IPS DF 4.7 (cell line): ENCODE data around the gene ECT2.
A peak's percentile ranks its signal among the peaks of the same experiment; 100 is the strongest.
"Not testable (repeated sequence)": the region's sequence is repeated elsewhere in the genome, so short reads cannot be mapped to it uniquely, and the experiment has no call there.

ENCODE experiments used
- DNase-seq: peaks from one replicate; pipeline ENCODE4 v3.0.0-alpha.2; 2013; ENCODE audit warnings: low spot score; ENCODE audit errors: extremely low read depth

Gene ECT2

GRCh38 chr3:172808969-172809546 is 58.5 kb downstream of the ECT2 start:
- DNase-seq = no peak

DNA sequence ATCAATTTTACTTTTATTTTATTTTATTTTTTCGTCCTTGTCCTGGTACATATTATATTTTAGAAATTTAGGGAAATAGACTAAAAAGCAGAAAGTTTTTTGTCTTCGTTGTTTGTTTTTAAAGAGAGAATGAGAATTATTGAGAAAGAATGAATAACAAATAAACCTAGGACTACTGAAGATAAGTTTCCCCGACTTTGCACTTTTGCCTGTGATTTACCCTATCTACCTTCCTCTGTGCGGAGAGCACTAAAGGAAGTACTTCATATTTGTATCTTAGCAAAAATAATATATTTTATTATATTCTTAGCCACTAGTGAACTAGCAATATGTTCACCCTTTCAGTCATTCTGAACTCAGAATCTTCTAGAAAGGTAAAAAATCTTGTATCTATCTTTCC is 60.6 kb downstream of the ECT2 start:
- no peak for DNase-seq

GRCh38 chr3:172813462-172813861 is 62.9 kb downstream of the ECT2 start:
- DNase-seq = no peak

DNA sequence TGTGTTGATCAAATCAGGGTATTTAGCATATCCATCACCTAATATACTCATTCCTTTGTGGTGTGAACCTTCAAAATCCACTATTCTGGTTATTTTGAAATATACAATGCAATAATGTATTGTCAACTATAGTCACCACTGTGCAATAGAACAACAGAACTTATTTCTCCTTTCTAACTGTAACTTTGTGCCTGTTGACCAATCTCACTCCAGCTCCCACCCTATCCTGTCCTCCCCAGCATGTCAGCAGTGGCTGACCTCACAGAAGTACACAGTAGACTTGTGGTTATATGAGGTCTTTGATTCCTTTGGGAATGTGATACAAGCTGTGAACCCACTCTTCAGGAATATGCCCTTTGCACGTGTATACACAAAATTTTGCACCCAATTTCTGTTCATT is 64.2 kb downstream of the ECT2 start:
- DNase-seq = no peak

GRCh38 chr3:172815857-172816256 is 65.3 kb downstream of the ECT2 start:
- DNase-seq = no peak

- no peak for DNase-seq
Measured at GRCh38 chr3:172816281-172816680, 65.8 kb downstream of the ECT2 start.

DNA sequence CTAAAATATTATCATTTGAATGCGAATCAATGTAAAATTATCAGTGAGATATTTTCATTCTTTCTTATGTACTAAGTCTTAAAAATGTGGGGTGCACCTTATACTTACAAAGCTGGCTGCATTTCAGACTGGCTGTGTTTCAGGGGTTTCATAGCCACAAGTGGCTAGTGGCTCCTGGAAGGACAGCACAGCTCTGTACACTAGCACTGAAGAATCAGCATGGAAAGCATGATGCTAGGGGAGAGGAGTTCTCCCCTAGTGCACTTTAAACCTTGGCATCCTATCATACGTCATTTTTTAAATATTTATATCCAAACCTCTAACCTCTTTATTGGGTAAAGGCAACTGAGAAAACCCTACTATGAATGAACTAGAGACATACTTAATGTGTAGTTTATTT is 66.4 kb downstream of the ECT2 start:
- no peak for DNase-seq

DNA sequence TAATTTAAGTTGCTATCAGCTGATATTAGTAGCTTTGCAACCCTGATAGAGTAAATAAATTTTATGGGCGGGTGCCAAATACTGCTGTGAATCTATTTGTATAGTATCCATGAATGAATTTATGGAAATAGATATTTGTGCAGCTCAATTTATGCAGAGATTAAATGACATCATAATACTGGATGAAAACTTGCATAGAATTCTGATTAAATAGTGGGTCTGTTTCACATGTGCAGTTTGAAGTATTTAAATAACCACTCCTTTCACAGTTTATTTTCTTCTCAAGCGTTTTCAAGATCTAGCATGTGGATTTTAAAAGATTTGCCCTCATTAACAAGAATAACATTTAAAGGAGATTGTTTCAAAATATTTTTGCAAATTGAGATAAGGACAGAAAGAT is 70.0 kb downstream of the ECT2 start:
- no peak for DNase-seq

DNA sequence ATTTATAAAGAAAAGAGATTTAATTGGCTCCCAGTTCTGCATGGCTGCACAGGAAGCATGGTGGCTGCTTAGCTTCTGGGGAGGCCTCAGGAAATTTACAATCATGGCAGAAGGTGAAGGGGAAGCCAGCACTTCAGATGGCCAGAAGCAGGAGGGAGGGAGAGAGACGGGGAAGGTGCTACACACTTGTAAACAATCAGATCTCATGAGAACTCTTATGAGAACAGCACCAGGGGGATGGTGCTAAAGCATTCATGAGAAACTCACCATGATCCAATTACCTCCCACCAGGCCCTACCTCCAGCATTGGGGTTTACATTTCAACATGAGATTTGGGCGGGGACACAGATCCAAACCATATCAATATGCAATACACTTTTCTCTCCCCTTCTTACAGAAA is 73.7 kb downstream of the ECT2 start:
- no peak for DNase-seq

DNA sequence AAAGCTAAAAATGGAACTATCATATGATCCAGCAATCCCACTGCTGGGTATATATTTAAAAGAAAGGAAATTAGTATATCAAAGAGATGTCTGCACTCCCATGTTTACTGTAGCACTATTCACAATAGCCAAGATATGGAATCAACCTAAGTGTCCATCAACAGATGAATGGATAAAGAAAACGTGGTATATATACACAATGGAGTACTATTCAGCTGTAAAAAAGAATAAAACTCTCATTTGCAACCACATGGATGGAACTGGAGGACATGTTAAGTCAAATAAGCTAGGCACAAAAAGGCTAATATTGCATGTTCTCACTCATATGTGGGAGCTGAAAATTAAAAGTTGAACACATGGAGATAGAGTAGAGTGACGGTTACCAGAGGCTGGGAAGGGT is 76.7 kb downstream of the ECT2 start:
- DNase-seq = not testable (repeated sequence)

- DNase-seq = no peak
Measured at GRCh38 chr3:172832983-172833382, 82.5 kb downstream of the ECT2 start.

- no peak for DNase-seq
Measured at GRCh38 chr3:172836390-172836997, 86.0 kb downstream of the ECT2 start.

DNA sequence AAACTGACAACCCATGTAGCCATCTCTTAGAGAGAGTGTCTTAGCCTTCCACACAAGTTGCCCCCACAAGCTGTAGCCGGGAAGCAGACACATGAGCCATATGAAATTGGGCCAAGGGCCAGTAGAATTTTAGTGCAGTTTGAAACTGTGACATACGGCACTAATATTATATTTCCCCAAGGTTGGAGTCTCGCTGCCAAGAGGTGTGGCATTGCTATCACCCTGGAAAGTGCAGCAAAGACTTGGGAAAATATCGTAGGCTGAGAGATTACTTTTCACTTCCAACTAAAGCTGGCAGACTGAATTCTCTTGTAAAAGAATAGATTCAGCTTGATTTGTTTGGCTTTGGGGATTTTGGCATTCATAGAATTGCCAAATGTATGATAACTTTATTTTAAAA is 89.2 kb downstream of the ECT2 start:
- no peak for DNase-seq

DNA sequence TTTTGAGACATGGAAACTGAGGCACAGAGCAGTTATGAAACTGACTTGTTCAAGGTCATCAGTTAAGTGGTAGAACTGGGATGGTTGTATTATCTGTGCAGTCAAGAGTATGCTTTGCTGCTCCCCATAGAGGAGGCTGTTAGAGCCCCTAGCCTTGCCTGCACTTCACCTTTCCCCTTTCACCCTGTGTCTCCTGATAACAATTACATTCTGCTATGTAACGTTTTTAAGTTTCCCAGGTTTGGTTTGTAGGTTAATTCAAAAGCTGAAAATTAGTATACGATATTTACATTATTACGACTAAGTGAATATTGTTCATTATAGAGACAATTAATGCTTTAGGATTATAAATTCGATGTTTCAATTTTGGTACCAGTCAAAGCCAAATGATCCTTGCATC is 89.9 kb downstream of the ECT2 start:
- no peak for DNase-seq

- no peak for DNase-seq
Measured at GRCh38 chr3:172840913-172841312, 90.4 kb downstream of the ECT2 start.

DNA sequence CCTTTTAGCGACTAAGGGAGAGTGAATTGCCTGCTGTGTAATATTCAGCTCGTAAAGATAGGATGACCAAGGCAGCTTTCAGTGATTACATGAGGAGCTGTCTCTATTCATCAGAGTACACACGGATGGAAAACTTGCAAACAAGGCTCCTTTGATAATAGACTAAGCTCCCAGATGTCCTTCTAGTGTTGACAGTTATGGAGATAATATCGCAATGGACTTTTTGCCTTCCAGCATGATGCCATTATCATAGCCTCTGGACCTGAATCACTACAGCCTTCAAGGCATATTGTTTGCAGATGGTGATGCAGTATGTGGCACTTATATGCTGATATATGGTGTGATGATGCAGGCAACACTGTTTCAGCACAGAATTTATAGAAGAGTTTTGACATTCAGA is 93.9 kb downstream of the ECT2 start:
- no peak for DNase-seq

GRCh38 chr3:172846103-172846561 is 95.6 kb downstream of the ECT2 start:
- DNase-seq = no peak

- no peak for DNase-seq
Measured at GRCh38 chr3:172846706-172847105, 96.2 kb downstream of the ECT2 start.

DNA sequence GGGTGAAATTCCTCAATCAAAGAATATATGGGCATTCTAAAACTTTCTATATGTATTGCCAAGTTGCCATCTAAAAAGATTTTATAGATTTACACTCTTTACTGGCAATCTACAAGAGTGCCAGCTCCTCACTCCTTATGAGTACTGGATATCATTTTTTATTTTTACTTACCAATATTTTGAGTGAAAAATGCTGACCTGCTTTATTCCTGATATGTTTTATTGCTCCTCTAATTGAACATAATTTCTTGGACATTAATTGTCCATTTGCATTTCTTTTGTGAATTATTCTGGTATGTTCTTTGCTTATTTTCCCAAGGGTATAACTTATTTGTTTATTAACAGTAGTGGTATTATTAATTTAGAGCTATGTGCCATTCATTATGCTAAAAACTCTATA is 96.8 kb downstream of the ECT2 start:
- DNase-seq = no peak

DNA sequence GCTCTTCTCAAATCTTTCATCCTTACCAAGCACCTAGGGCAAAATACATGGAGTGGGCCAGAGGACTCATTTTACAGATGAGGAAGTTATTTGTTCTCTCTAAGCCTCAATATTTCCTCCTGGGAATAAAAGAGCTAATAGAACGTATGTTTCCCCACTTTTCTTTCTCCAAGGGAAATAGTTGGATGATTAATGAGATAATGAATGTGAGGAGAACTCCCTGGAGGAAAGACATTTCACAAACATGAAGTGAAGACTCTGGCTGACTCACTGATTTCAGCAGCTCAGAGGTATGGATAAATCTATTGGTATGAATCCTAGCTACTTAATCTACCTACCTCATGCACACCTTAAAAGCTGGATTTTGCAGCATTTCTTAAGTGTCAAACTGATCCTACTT is 98.4 kb downstream of the ECT2 start:
- no peak for DNase-seq

DNA sequence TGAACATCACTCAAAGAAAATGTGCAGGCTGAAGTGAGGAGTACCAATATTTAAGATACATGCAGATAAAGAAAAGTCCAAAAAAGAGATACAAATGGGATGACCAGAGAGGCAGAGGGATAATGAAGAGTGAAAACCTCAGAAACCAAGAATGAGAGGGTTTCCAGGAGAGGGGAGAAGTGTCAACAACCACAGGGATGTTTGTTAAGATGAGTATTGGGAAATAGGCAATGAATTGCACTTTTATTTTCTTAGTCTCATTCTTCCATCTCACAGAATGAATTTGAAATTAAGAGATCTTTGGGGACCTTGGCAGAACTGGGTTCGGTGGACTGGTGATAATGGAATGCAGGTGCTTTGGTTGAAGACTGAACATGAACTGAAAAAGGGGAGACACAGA is 102.5 kb downstream of the ECT2 start:
- no peak for DNase-seq

DNA sequence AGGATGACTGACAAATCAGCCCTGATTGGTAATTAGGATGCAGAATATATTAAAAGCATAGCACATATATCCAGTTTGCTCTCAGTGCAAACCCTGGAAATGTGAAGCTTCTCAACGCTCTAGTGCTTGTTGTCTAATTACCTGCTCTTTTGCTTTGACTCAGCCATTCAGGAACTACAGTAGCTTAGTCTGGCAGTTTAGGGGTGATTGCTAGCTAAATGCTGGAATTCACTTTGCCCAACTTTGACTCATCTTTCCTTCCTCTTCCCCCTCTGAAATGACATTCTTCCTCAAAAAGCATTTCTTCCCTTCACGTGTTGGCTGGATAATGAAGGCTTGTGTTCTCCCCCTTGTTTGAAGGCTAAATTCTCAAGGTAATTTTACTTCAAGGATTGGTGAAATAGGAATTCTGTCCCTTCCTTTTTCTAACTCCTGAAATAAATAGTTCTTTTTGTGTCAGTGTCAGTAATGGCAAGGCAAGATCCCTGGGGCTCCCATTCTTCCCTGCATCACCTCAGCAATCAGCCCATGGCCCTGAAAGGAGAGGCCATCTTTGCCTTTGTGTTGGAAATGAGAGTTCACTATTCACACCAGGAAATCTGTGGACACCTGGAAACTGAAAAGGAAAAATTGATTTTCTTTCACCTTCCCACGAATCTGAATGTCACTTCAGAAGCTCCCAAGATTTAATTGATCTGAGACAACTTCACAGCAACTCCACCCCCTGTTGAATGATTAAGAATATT is 103.6 kb downstream of the ECT2 start:
- peak; percentile 56 for DNase-seq

DNA sequence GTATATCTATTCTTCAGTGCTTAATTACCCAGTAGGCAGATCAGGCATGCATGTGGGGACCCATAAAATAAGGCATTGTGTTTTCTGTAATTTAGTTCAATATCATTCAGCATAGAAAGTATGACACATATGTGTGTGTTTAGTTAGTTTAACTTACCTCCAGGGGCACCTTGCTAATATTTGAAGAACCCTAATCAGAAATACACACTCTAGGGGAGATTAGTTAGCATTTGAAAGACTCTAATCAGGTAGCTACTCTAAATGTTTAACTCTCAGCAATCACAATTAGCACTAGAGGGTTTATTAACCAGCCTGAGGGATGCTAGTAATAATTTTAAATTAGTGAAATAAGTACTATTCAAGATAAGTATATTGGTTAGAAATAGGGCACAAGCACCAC is 104.5 kb downstream of the ECT2 start:
- DNase-seq = no peak
